HepG2 (cell line): ENCODE results near the gene ZNF628.

Experiments
- GABPA ChIP-seq, 2 experiments: IDR thresholded peaks; 2 replicates each; pipeline ENCODE4 v1.6.1; 2011 to 2016; ENCODE audit warnings: low read depth in 2 of 2, low read length in 1 of 2, missing biosample characterization in 1 of 2, missing genetic modification characterization in 1 of 2
- HMG20B ChIP-seq: conservative IDR thresholded peaks from 2 replicates; pipeline ENCODE4 v1.6.1; 2016; ENCODE audit warnings: missing genetic modification reagents, missing compliant biosample characterization
- HNRNPH1 ChIP-seq: fragments of 200-400 bp; formaldehyde crosslinking; optimal IDR thresholded peaks from 2 replicates; pipeline ENCODE3; 2017; ENCODE audit warnings: mild to moderate bottlenecking, low read depth, low read length
- KDM1A ChIP-seq: IDR thresholded peaks from 2 replicates; pipeline ENCODE4 v1.6.1; 2016; ENCODE audit warnings: missing compliant biosample characterization
- RAD21 ChIP-seq: fragments of 450-650 bp; formaldehyde crosslinking; IDR thresholded peaks from 2 replicates; pipeline ENCODE4 v1.5.0; 2020; ENCODE audit warnings: mild to moderate bottlenecking
- SRF ChIP-seq: IDR thresholded peaks from 2 replicates; pipeline ENCODE4 v1.6.1; 2011; ENCODE audit warnings: mild to moderate bottlenecking, low read depth, low read length, moderate library complexity
- YEATS2 ChIP-seq: sonication (generic); formaldehyde crosslinking; IDR thresholded peaks from 2 replicates; pipeline ENCODE4 v1.4.0; 2020; ENCODE audit warnings: missing genetic modification reagents, borderline replicate concordance
- ZFP41 ChIP-seq: sonication (generic); formaldehyde crosslinking; IDR thresholded peaks from 2 replicates; pipeline ENCODE4 v1.4.0; 2020; ENCODE audit warnings: mild to moderate bottlenecking, missing genetic modification reagents, borderline replicate concordance
- ZNF660 ChIP-seq: sonication (generic); formaldehyde crosslinking; IDR thresholded peaks from 2 replicates; pipeline ENCODE4 v1.5.1; 2020; ENCODE audit warnings: mild to moderate bottlenecking, low read depth, missing genetic modification reagents, borderline replicate concordance
- TF ChIP-seq, protein P1 (sequence below): sonication (generic); formaldehyde crosslinking; IDR thresholded peaks from 2 replicates; pipeline ENCODE4 v1.8.1; 2023; ENCODE audit warnings: mild to moderate bottlenecking, missing genetic modification reagents
- TF ChIP-seq, protein P2 (sequence below): sonication (generic); formaldehyde crosslinking; IDR thresholded peaks from 2 replicates; pipeline ENCODE4 v1.5.0; 2020; ENCODE audit warnings: mild to moderate bottlenecking, missing genetic modification reagents, moderate library complexity
- TF ChIP-seq, protein P3 (sequence below): sonication (generic); formaldehyde crosslinking; IDR thresholded peaks from 2 replicates; pipeline ENCODE4 v1.5.1; 2020; ENCODE audit warnings: mild to moderate bottlenecking, moderate library complexity, missing genetic modification reagents
- TF ChIP-seq, protein P4 (sequence below): sonication (generic); formaldehyde crosslinking; IDR thresholded peaks from 2 replicates; pipeline ENCODE4 v1.5.1; 2020; ENCODE audit warnings: mild to moderate bottlenecking, missing genetic modification reagents, moderate library complexity

DNA sequence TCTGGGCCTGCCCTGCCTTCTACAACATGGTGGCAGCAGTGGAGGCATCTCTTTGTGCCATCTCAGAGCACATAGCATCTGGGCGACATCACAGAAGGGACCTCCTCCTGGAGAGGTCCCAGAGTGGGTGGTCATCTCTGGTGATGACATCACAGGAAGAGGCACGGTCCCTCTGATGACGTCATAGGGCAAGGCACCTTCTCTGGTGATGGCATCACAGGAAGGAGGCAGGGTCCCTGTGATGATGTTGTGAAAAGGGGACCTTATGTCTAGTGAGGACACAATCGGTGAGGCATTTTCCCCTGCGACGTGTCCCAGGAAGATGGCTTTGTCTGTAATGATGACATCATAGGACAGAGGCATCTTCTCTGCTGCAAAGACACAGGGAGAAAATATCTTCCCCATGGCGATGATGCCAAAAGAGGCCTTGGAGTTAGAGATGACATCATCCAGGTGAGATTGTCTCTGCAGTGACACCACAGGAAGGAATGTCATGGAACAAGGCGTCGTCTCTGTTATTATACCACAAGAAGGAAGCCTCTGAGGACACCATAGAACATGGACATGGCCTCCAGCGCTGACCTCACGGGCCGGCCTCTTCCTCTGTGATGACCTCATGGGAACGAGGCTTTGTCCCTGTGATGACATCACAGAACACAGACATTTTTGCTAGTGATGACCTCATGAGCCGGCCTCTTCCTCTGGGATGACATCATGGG is 44.0 kb upstream of the ZNF628 start:
- no peak for TF ChIP-seq ZNF660
- TF ChIP-seq HNRNPH1: no peak
- TF ChIP-seq YEATS2: no peak
- TF ChIP-seq KDM1A (CRISPR knock-in tag): no peak
- TF ChIP-seq, protein P1, sequence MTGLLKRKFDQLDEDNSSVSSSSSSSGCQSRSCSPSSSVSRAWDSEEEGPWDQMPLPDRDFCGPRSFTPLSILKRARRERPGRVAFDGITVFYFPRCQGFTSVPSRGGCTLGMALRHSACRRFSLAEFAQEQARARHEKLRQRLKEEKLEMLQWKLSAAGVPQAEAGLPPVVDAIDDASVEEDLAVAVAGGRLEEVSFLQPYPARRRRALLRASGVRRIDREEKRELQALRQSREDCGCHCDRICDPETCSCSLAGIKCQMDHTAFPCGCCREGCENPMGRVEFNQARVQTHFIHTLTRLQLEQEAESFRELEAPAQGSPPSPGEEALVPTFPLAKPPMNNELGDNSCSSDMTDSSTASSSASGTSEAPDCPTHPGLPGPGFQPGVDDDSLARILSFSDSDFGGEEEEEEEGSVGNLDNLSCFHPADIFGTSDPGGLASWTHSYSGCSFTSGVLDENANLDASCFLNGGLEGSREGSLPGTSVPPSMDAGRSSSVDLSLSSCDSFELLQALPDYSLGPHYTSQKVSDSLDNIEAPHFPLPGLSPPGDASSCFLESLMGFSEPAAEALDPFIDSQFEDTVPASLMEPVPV: no peak
- no peak for TF ChIP-seq SRF
- no peak for TF ChIP-seq RAD21 (CRISPR knock-in tag)
- TF ChIP-seq, protein P2, sequence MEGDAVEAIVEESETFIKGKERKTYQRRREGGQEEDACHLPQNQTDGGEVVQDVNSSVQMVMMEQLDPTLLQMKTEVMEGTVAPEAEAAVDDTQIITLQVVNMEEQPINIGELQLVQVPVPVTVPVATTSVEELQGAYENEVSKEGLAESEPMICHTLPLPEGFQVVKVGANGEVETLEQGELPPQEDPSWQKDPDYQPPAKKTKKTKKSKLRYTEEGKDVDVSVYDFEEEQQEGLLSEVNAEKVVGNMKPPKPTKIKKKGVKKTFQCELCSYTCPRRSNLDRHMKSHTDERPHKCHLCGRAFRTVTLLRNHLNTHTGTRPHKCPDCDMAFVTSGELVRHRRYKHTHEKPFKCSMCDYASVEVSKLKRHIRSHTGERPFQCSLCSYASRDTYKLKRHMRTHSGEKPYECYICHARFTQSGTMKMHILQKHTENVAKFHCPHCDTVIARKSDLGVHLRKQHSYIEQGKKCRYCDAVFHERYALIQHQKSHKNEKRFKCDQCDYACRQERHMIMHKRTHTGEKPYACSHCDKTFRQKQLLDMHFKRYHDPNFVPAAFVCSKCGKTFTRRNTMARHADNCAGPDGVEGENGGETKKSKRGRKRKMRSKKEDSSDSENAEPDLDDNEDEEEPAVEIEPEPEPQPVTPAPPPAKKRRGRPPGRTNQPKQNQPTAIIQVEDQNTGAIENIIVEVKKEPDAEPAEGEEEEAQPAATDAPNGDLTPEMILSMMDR (CRISPR knock-in tag): no peak
- TF ChIP-seq HMG20B (CRISPR knock-in tag): no peak
- TF ChIP-seq, protein P3, sequence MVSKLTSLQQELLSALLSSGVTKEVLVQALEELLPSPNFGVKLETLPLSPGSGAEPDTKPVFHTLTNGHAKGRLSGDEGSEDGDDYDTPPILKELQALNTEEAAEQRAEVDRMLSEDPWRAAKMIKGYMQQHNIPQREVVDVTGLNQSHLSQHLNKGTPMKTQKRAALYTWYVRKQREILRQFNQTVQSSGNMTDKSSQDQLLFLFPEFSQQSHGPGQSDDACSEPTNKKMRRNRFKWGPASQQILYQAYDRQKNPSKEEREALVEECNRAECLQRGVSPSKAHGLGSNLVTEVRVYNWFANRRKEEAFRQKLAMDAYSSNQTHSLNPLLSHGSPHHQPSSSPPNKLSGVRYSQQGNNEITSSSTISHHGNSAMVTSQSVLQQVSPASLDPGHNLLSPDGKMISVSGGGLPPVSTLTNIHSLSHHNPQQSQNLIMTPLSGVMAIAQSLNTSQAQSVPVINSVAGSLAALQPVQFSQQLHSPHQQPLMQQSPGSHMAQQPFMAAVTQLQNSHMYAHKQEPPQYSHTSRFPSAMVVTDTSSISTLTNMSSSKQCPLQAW (CRISPR knock-in tag): no peak
- TF ChIP-seq ZFP41: no peak
- no peak for TF ChIP-seq GABPA (IDR thresholded peaks at IDR 0.05; ENCODE audit: low read depth, low read length)
- no peak for TF ChIP-seq GABPA (CRISPR knock-in tag; IDR thresholded peaks at IDR 0.05; ENCODE audit: low read depth)
- TF ChIP-seq, protein P4, sequence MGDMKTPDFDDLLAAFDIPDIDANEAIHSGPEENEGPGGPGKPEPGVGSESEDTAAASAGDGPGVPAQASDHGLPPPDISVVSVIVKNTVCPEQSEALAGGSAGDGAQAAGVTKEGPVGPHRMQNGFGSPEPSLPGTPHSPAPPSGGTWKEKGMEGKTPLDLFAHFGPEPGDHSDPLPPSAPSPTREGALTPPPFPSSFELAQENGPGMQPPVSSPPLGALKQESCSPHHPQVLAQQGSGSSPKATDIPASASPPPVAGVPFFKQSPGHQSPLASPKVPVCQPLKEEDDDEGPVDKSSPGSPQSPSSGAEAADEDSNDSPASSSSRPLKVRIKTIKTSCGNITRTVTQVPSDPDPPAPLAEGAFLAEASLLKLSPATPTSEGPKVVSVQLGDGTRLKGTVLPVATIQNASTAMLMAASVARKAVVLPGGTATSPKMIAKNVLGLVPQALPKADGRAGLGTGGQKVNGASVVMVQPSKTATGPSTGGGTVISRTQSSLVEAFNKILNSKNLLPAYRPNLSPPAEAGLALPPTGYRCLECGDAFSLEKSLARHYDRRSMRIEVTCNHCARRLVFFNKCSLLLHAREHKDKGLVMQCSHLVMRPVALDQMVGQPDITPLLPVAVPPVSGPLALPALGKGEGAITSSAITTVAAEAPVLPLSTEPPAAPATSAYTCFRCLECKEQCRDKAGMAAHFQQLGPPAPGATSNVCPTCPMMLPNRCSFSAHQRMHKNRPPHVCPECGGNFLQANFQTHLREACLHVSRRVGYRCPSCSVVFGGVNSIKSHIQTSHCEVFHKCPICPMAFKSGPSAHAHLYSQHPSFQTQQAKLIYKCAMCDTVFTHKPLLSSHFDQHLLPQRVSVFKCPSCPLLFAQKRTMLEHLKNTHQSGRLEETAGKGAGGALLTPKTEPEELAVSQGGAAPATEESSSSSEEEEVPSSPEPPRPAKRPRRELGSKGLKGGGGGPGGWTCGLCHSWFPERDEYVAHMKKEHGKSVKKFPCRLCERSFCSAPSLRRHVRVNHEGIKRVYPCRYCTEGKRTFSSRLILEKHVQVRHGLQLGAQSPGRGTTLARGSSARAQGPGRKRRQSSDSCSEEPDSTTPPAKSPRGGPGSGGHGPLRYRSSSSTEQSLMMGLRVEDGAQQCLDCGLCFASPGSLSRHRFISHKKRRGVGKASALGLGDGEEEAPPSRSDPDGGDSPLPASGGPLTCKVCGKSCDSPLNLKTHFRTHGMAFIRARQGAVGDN (CRISPR knock-in tag): no peak
